GM06990 (cell line): ENCODE results near the gene LRRC10.

Source experiments
- DNase-seq: peaks from one replicate; pipeline ENCODE4 v3.0.0-alpha.2; 2011; ENCODE audit not compliant: insufficient read length; ENCODE audit errors: extremely low read depth
- H3K27me3 ChIP-seq: replicated peaks from 2 replicates; pipeline ENCODE4 v1.6.0; 2011; ENCODE audit warnings: low read length; ENCODE audit not compliant: control insufficient read depth, insufficient read depth
- H3K36me3 ChIP-seq: 2 replicates; pipeline ENCODE4 v1.5.1; 2011; ENCODE audit warnings: low read length; ENCODE audit not compliant: control insufficient read depth, insufficient read depth
- H3K4me3 ChIP-seq: replicated peaks from 2 replicates; pipeline ENCODE4 v1.5.1; 2011; ENCODE audit warnings: low read depth, mild to moderate bottlenecking, control low read depth, low read length
- TF ChIP-seq, protein P1 (sequence below): IDR thresholded peaks from 2 replicates; pipeline ENCODE4 v1.5.1; 2011; ENCODE audit warnings: low read length, control low read depth, mild to moderate bottlenecking, inconsistent platforms; ENCODE audit not compliant: insufficient read depth, poor library complexity, severe bottlenecking

LRRC10 gene

DNA sequence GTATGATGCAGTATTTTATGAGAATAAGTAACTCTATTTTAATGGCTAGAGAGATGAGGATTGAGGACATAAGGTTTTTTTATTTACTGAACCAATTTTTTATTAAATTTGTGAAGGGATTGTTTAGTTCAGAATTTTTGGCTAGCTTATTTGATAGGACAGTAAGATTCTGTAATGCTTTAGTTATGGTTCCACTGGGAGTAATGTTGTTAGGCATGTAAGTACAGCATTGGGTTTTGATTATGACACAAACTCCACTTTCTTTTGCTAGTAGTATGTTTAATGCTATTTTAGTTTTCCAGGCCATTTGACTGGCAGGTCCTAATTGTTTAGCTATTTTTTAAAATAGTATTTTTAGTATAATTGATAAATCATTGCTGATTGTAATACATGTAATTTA, 33.8 kb upstream of the LRRC10 start:
- Histone ChIP-seq H3K4me3 (no peak overlapping the region), H3K27me3 (no peaks in the 10 kb centered on the region), H3K36me3 (no peaks in the 10 kb centered on the region)
- no peak for DNase-seq
- TF ChIP-seq, protein P1, sequence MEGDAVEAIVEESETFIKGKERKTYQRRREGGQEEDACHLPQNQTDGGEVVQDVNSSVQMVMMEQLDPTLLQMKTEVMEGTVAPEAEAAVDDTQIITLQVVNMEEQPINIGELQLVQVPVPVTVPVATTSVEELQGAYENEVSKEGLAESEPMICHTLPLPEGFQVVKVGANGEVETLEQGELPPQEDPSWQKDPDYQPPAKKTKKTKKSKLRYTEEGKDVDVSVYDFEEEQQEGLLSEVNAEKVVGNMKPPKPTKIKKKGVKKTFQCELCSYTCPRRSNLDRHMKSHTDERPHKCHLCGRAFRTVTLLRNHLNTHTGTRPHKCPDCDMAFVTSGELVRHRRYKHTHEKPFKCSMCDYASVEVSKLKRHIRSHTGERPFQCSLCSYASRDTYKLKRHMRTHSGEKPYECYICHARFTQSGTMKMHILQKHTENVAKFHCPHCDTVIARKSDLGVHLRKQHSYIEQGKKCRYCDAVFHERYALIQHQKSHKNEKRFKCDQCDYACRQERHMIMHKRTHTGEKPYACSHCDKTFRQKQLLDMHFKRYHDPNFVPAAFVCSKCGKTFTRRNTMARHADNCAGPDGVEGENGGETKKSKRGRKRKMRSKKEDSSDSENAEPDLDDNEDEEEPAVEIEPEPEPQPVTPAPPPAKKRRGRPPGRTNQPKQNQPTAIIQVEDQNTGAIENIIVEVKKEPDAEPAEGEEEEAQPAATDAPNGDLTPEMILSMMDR, result no peak

DNA sequence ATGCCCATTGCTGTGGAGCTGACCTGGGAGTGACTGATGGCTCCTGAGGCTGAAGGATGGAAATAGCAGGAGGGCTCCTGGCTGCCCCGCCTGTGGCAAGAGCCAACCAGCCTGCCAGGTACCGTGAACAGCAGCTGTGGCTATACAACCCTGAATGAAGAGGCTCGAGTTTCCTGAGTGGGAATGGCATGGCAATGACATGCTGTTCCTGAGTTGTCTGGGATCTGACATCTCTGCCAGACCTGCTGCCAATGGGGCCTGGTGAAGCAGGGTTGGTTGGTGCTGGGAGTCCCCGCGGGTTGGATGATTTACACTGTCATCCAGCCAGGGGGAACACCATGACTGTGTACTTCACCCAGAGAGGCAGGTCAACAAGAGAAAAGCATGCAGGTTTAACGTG, 31.8 kb upstream of the LRRC10 start:
- Histone ChIP-seq H3K27me3 (no peaks in the 10 kb centered on the region; the same call in none of the 2 replicates), H3K36me3 (no peaks in the 10 kb centered on the region), H3K4me3 (no peak overlapping the region)
- no peak for DNase-seq
- TF ChIP-seq, protein P1, result no peak

DNA sequence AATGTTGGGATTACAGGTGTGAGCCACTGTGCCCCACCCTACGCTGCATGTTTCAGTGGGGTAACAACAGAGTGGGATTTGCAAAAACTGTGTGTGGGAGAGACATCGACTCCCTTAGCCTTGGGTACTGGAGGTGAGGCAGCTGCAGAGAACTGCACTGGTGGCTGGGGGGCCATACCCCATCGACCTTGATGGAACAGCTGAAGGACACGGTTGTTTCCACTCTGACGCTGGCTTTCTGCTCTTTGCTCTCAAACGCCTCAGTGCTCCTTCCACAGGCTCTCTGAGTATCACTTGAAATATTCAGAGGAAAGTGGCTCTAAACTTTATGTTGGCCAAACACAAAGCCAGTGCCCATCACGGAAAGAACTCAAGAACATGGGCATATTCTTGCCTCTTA, 30.8 kb upstream of the LRRC10 start:
- TF ChIP-seq, protein P1, result no peak
- Histone ChIP-seq H3K4me3 (no peak overlapping the region), H3K36me3 (no peaks in the 10 kb centered on the region), H3K27me3 (no peaks in the 10 kb centered on the region; the same call in none of the 2 replicates)
- no peak for DNase-seq

DNA sequence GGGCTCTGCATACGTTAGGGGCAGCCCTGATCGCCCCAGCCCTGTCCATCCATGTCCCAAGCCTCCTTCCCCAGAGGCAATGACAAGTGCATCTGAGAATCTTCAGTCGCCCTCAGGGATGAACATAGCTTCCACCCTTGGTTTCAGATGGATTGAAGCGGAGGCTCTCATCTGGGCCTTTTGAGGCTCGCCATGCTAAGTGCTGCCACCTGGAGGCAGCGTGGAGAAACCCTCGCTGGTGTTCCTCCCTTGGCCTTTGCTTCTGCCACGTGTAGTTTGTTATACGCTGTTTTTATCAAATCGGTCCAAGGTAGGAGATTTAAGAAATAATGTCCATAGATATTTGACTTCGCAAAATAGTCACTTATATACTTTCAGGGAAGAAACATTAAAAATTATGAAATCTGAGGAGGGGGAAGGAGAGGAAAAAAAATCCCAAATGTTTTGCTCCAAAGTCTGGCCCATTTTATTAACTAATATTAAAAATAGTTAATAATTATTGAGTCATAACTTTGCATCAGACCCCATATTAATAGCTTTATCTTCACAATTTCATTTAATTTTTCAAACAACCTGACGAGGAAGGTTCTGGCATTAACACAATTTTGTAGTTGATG, 28.8 kb upstream of the LRRC10 start:
- TF ChIP-seq, protein P1, result peak; percentile 93
- no peaks in the 10 kb centered on the region for H3K36me3 ChIP-seq
- DNase-seq, result peak; percentile 18
- no peaks in the 10 kb centered on the region; the same call in none of the 2 replicates for H3K27me3 ChIP-seq
- H3K4me3 ChIP-seq, result no peak overlapping the region

DNA sequence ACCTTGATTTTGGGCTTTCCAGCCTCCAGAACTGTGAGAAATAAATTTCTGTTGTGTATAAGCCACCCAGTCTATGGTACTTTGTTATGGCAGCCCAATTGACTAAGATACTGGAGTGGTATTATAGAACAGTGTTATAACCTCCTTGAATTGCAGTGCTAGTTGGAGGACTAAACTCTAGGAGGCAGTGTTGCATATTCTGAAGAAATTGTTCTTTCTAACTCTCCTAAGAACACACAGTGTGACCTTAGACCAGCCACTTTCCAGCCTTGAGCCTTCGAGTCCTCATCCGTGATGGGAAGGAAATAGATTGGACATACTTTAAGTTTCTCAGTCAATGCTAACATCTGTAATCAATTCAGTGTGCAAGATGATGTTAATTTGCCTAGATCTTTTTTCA, 22.4 kb upstream of the LRRC10 start:
- TF ChIP-seq, protein P1, result peak; percentile 27
- no peaks in the 10 kb centered on the region for H3K27me3 ChIP-seq
- H3K4me3 ChIP-seq, result no peak overlapping the region
- no peak for DNase-seq
- H3K36me3 ChIP-seq, result no peaks in the 10 kb centered on the region

DNA sequence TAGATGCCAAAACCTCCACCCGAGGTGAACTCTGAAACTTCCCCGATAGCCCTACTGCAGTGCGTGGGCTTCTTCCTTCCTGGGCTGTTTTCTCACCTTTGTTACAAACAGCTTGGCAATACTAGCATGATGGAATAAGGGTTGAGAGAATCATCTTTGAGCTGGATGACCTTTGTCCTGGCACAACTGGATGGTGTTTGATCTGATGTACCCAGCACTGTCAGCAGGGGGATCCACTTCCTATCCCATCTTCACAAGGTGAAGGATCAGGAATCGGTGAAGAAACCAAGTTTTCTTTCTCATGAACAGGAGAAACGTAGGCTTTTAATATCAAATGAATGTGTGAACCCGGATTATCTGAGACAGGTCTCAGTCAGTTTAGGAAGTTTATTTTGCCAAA, 19.5 kb upstream of the LRRC10 start:
- H3K4me3 ChIP-seq, result no peak overlapping the region
- H3K36me3 ChIP-seq, result no peaks in the 10 kb centered on the region
- H3K27me3 ChIP-seq, result no peaks in the 10 kb centered on the region
- DNase-seq, result no peak
- TF ChIP-seq, protein P1, result peak; percentile 24
